Neural progenitor cell (in vitro differentiated cells): Measurements from ENCODE around the gene NRP1. TPM values are rescaled to one million over a fixed set of nuclear protein-coding genes. Genes with fewer than 3 reads are reported as not detected.

Experiments
- DNase-seq: peaks from one replicate; pipeline ENCODE4 v3.0.0-alpha.2; 2016; ENCODE audit warnings: low spot score
- H2AFZ ChIP-seq: fragments of 200-600 bp; sonication (generic); replicated peaks from 2 replicates; pipeline ENCODE4 v1.6.1; 2016; ENCODE audit warnings: antibody characterized with exemption
- H3F3A ChIP-seq: fragments of 200-600 bp; sonication (generic); 2 replicates; pipeline ENCODE4 v1.6.1; 2016; ENCODE audit warnings: antibody characterized with exemption, low read depth
- H3K27ac ChIP-seq: fragments of 200-600 bp; sonication (generic); 2 replicates; pipeline ENCODE4 v1.5.1; 2016; ENCODE audit warnings: mild to moderate bottlenecking
- H3K27me3 ChIP-seq: fragments of 200-600 bp; sonication (generic); 2 replicates; pipeline ENCODE4 v1.6.1; 2016; ENCODE audit warnings: mild to moderate bottlenecking, moderate library complexity
- H3K36me3 ChIP-seq: fragments of 200-600 bp; sonication (generic); 2 replicates; pipeline ENCODE4 v1.5.1; 2016
- H3K4me1 ChIP-seq: fragments of 200-600 bp; sonication (generic); 2 replicates; pipeline ENCODE4 v1.6.1; 2016; ENCODE audit warnings: mixed run types
- H3K4me2 ChIP-seq: fragments of 200-600 bp; sonication (generic); 2 replicates; pipeline ENCODE4 v1.6.1; 2016
- H3K4me3 ChIP-seq: fragments of 200-600 bp; sonication (generic); 2 replicates; pipeline ENCODE4 v1.5.1; 2016
- H3K79me2 ChIP-seq: fragments of 200-600 bp; sonication (generic); 2 replicates; pipeline ENCODE4 v1.6.1; 2016; ENCODE audit warnings: low read depth
- H3K9ac ChIP-seq: fragments of 200-600 bp; sonication (generic); 2 replicates; pipeline ENCODE4 v1.6.1; 2016
- H3K9me3 ChIP-seq: fragments of 200-600 bp; sonication (generic); 2 replicates; pipeline ENCODE4 v1.5.1; 2016; ENCODE audit warnings: low read depth
- H4K20me1 ChIP-seq: fragments of 200-600 bp; sonication (generic); 2 replicates; pipeline ENCODE4 v1.6.1; 2016; ENCODE audit warnings: low read depth
- H3K27ac Mint-ChIP-seq: 3 replicates; pipeline ENCODE4 v1.8.0; 2021; ENCODE audit warnings: mixed read lengths
- H3K27me3 Mint-ChIP-seq: 2 replicates; pipeline ENCODE4 v1.8.0; 2022; ENCODE audit warnings: low read depth, mild to moderate bottlenecking, inconsistent platforms, moderate library complexity, mixed read lengths; ENCODE audit not compliant: insufficient read depth
- H3K36me3 Mint-ChIP-seq: 3 replicates; pipeline ENCODE4 v1.8.0; 2021; ENCODE audit warnings: mixed read lengths
- H3K4me1 Mint-ChIP-seq: 3 replicates; pipeline ENCODE4 v1.8.0; 2021; ENCODE audit warnings: mixed read lengths
- H3K4me3 Mint-ChIP-seq: 3 replicates; pipeline ENCODE4 v1.8.0; 2021; ENCODE audit warnings: mild to moderate bottlenecking, moderate library complexity, mixed read lengths
- H3K9me3 Mint-ChIP-seq: 3 replicates; pipeline ENCODE4 v1.8.0; 2020; ENCODE audit warnings: mixed read lengths
- EZH2 ChIP-seq: fragments of 200-600 bp; sonication (generic); IDR thresholded peaks from 2 replicates; pipeline ENCODE4 v1.6.1; 2017; ENCODE audit warnings: antibody characterized with exemption, mild to moderate bottlenecking, moderate library complexity
- EZH2phosphoT487 ChIP-seq: fragments of 200-600 bp; sonication (generic); IDR thresholded peaks from 2 replicates; pipeline ENCODE4 v1.6.1; 2017; ENCODE audit warnings: antibody characterized with exemption
- total RNA-seq: library from RNA; depleted of rRNA; stranded (reverse); fragments of >200 nt; gene quantifications from 2 replicates; pipeline ENCODE4 v1.2.3, GENCODE V29; 2015; ENCODE audit warnings: low replicate concordance
- TF ChIP-seq, protein P1 (sequence below): fragments of 200-600 bp; sonication (generic); IDR thresholded peaks from 2 replicates; pipeline ENCODE4 v1.5.1; 2017; ENCODE audit warnings: antibody characterized with exemption, mild to moderate bottlenecking

The NRP1 gene
- total RNA-seq, 1 donor from 2014 or later, result 1.9 TPM

DNA sequence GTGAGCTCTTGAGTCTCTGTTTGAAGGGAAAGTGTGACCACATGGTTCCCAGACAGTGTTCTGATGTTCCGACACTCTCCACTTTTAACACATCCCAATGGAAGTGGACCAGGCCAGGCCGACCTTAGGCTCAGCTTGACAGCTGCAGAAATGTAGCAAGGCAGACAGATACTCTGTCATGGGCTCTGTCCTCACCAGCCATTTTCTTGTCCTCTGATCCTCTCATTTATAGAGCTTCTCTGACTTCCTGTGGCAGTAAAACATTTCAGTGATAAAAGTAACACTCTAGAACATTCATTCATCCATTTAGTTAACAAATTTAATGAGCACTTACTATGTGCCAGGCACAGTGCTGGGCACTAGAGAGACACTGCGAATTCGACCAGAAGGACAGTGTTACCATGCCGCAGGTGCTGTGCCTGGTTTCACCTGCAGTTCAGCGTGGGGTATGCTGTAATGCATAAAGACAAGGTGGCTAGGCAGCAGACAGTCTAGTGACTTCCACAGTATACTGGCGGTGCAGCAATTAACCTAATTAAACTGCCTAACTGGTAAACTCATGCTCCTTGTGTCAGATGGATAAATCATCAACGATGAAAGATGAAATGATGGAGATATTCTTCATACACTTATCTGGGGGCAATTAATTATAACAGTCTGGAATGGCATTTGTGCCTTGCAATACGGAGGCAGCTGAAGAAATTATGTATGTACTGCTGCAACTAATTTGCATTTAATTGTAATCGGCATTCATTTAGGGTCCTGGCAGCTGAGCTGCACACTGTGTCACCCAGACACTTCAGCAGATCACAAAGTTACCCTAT, 188.1 kb downstream of the NRP1 start:
- peaks cover 27% of the 10 kb centered on the region for H3K4me1 Mint-ChIP-seq
- TF ChIP-seq EZH2phosphoT487, result no peak

DNA sequence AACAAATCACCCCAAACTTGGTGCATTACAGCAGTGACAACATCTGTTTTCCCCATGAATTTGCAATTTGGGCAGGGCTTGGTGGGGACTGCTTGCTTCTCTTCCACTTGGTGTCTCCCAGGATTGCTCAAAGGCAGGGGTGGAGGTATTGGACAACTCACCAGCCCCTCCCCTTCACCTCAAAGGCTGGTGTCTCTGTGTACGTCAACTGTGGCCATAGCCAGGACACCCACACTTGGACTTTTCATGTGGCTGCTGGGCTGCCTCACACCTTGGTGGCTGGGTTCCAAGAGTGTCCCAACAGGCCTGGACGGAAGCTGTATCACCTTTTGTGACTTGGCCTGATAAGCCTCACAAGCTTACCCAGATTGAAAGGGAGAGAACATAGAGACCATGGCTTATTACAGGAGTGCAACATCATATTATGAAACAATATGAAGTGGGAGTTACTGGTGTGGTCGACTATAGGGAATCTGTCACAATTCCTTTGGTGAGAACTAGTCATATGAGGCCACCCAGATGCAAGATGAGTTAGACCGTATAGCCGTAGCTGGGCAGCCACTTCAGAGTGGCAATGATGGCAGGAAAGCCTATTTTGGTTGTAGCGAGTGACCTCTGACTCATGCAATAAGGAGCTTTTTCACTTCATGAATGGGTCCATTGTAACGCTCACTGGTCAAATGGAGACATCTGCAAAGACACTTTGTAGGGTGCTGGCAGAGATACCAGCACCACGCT, 188.8 kb downstream of the NRP1 start:
- Histone ChIP-seq H3K4me2 (no peak overlapping the region), H3K9me3 (no peaks in the 10 kb centered on the region)
- no peaks in the 10 kb centered on the region for H3K36me3 Mint-ChIP-seq

More for the DNA sequence above, 188.1 kb downstream of the NRP1 start:
- no peak overlapping the region for H2AFZ ChIP-seq
- Mint-ChIP-seq H3K27me3 (peaks cover 22% of the 10 kb centered on the region), H3K27ac (no peak overlapping the region), H3K9me3 (peaks cover 15% of the 10 kb centered on the region), H3K4me3 (no peak overlapping the region), H3K36me3 (no peaks in the 10 kb centered on the region)
- H3K4me1 ChIP-seq, result no peaks in the 10 kb centered on the region
- no peaks in the 10 kb centered on the region for H3K36me3 ChIP-seq
- H4K20me1 ChIP-seq, result no peaks in the 10 kb centered on the region
- no peaks in the 10 kb centered on the region for H3F3A ChIP-seq
- H3K27ac ChIP-seq, result no peak overlapping the region
- H3K9me3 ChIP-seq, result no peaks in the 10 kb centered on the region
- no peak overlapping the region for H3K4me3 ChIP-seq
- no peak for DNase-seq
- no peak overlapping the region for H3K4me2 ChIP-seq
- no peaks in the 10 kb centered on the region for H3K27me3 ChIP-seq
- no peaks in the 10 kb centered on the region for H3K79me2 ChIP-seq
- no peak overlapping the region for H3K9ac ChIP-seq

DNA sequence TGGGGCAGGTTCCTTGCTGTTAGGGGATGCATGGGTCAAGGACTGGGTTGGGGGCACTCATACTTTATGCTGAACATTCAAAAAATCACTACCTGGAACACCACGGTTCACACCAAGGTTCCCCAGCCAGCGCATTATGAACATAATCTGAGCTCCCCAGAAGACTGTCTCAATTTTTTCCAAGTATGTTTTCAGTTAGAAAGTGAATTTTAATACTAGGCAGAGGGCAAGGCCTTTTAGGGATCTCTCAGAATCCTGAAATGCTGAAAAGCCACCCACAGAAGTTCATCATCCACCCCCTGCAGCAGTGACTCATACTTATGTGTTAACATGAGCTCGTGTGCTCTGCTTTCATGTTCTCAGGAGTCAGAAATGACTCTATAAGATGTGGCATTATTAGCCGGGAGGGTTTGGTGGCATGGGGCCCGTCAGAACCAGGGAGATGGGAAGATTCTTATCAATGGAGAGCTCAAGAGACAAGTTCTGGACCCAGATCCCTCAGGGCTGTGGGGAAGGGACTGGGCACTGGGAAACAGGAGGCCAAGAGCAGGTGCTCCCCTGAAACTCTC, 191.2 kb downstream of the NRP1 start:
- DNase-seq, result no peak
- H3K4me2 ChIP-seq, result no peak overlapping the region
- TF ChIP-seq EZH2phosphoT487 (no peak), EZH2 (no peak)
- TF ChIP-seq, protein P1, sequence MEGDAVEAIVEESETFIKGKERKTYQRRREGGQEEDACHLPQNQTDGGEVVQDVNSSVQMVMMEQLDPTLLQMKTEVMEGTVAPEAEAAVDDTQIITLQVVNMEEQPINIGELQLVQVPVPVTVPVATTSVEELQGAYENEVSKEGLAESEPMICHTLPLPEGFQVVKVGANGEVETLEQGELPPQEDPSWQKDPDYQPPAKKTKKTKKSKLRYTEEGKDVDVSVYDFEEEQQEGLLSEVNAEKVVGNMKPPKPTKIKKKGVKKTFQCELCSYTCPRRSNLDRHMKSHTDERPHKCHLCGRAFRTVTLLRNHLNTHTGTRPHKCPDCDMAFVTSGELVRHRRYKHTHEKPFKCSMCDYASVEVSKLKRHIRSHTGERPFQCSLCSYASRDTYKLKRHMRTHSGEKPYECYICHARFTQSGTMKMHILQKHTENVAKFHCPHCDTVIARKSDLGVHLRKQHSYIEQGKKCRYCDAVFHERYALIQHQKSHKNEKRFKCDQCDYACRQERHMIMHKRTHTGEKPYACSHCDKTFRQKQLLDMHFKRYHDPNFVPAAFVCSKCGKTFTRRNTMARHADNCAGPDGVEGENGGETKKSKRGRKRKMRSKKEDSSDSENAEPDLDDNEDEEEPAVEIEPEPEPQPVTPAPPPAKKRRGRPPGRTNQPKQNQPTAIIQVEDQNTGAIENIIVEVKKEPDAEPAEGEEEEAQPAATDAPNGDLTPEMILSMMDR, result no peak
- Mint-ChIP-seq H3K9me3 (peaks cover 14% of the 10 kb centered on the region), H3K27ac (no peak overlapping the region), H3K4me3 (no peak overlapping the region), H3K27me3 (peaks cover 33% of the 10 kb centered on the region), H3K36me3 (no peaks in the 10 kb centered on the region), H3K4me1 (peaks cover 36% of the 10 kb centered on the region)
- no peaks in the 10 kb centered on the region for H3K4me1 ChIP-seq
- no peaks in the 10 kb centered on the region for H3F3A ChIP-seq
- H2AFZ ChIP-seq, result no peak overlapping the region
- H3K4me3 ChIP-seq, result no peak overlapping the region
- H3K36me3 ChIP-seq, result no peaks in the 10 kb centered on the region
- no peaks in the 10 kb centered on the region for H4K20me1 ChIP-seq
- no peak overlapping the region for H3K27ac ChIP-seq
- no peaks in the 10 kb centered on the region for H3K27me3 ChIP-seq
- no peaks in the 10 kb centered on the region for H3K9me3 ChIP-seq
- no peaks in the 10 kb centered on the region for H3K79me2 ChIP-seq
- H3K9ac ChIP-seq, result no peak overlapping the region

More for the DNA sequence above, 188.8 kb downstream of the NRP1 start:
- H2AFZ ChIP-seq, result no peak overlapping the region
- H3K27ac Mint-ChIP-seq, result peak overlapping the region; percentile 78
- peaks cover 30% of the 10 kb centered on the region for H3K4me1 Mint-ChIP-seq
- H3K9ac ChIP-seq, result no peak overlapping the region
- H3F3A ChIP-seq, result no peaks in the 10 kb centered on the region
- no peaks in the 10 kb centered on the region for H3K4me1 ChIP-seq
- H3K27ac ChIP-seq, result no peak overlapping the region
- no peaks in the 10 kb centered on the region for H4K20me1 ChIP-seq
- no peaks in the 10 kb centered on the region for H3K36me3 ChIP-seq
- H3K27me3 ChIP-seq, result no peaks in the 10 kb centered on the region
- no peak for DNase-seq
- H3K4me3 Mint-ChIP-seq, result peak overlapping the region; percentile 65
- TF ChIP-seq EZH2phosphoT487, result no peak
- TF ChIP-seq, protein P1, result no peak
- no peak for TF ChIP-seq EZH2
- H3K9me3 Mint-ChIP-seq, result peaks cover 17% of the 10 kb centered on the region
- H3K27me3 Mint-ChIP-seq, result peaks cover 22% of the 10 kb centered on the region
- H3K4me3 ChIP-seq, result no peak overlapping the region
- no peaks in the 10 kb centered on the region for H3K79me2 ChIP-seq
